ENCODE data around the gene SH3PXD2A. TPM values are rescaled to one million over a fixed set of nuclear protein-coding genes. Genes with fewer than 3 reads are reported as not detected.

The SH3PXD2A gene
- total and polyA plus RNA-seq, 2 of the 4 experiments (the other 2 are of a cell fraction) = 6.3 to 23.0 TPM

DNA sequence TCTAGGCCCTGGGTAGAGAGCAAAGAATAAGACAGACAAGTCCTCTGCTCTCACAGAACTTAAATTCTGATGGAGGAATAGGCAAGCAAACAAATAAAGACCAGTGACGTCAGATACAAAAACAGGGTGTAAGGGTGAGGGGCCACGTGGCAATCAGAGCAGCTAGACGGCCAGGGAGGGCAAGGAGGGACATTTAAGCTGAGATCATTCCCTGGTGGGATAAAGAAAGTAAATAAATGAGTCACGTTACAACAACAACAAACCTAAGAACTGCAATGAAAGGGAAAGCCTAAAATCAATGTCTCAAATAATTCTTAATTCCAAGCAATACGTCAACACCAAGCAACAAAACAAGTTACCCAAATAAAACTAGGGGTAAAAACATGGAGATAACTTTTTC lies 40.8 kb upstream of the SH3PXD2A start:
- Histone ChIP-seq H2BK15ac (ENCODE audit: low read depth, low read length) (peak overlapping the region; percentile 59; the same call in 1 of the 3 replicates), H3K4me1 (ENCODE audit: control insufficient read depth, insufficient read depth, low read length) (peaks cover 19% of the 10 kb centered on the region), H3K14ac (replicated peaks; ENCODE audit: low read depth, low read length) (no peak overlapping the region), H3K27ac (ENCODE audit: insufficient read depth, low read length) (no peak overlapping the region), H2AK9ac (replicated peaks; ENCODE audit: low read depth, low read length, poor library complexity) (no peak overlapping the region), H2BK20ac (ENCODE audit: low read depth, low read length) (peak overlapping the region; percentile 41; the same call in 1 of the 2 replicates), H3K36me3 (ENCODE audit: control insufficient read depth, insufficient read depth, low read length) (peaks cover 13% of the 10 kb centered on the region; the same call in 1 of the 2 replicates), H3K9me3 (ENCODE audit: control insufficient read depth, insufficient read depth, low read length) (no peaks in the 10 kb centered on the region), H4K8ac (ENCODE audit: low read depth in 2 of 2, low read length in 2 of 2) (peak overlapping the region in 1 of 2 experiments; percentile 29; a peak in 1 of 4 replicates), H3K79me1 (ENCODE audit: low read depth in 1 of 2, low read length in 2 of 2) (peaks cover 0 to 14% of the 10 kb centered on the region in 2 experiments; a peak in 1 of 4 replicates), H4K91ac (ENCODE audit: insufficient read depth, low read depth, low read length) (peak overlapping the region; percentile 45; the same call in 1 of the 2 replicates), H3K27me3 (ENCODE audit: control insufficient read depth, insufficient read depth, low read length) (no peaks in the 10 kb centered on the region), H3K56ac (ENCODE audit: extremely low read depth, insufficient read depth, low read length) (no peak overlapping the region), H3K9me1 (ENCODE audit: insufficient read depth, low read length) (peaks cover 7% of the 10 kb centered on the region), H3K23ac (ENCODE audit: low read depth, low read length) (no peak overlapping the region; the same call in 1 of the 2 replicates), H3K9ac (ENCODE audit: low read depth, low read length) (no peak overlapping the region), H2AK5ac (ENCODE audit: low read depth, low read length) (0 out of 2 replicates have a peak overlapping the region, but pooled peaks have one; percentile 1), H3K4ac (ENCODE audit: low read depth, low read length) (peak overlapping the region; percentile 58; the same call in 1 of the 2 replicates), H4K20me1 (ENCODE audit: insufficient read depth, low read length) (no peaks in the 10 kb centered on the region), H2BK5ac (ENCODE audit: low read depth, low read length, poor library complexity, severe bottlenecking) (no peak overlapping the region), H4K5ac (ENCODE audit: low read depth, low read length) (peak overlapping the region; percentile 0), H3K4me3 (ENCODE audit: insufficient read depth, low read depth, low read length) (no peak overlapping the region), H2AFZ (replicated peaks; ENCODE audit: low read length, poor library complexity) (no peak overlapping the region), H2BK120ac (ENCODE audit: low read depth, low read length) (peak overlapping the region; percentile 60), H3K18ac (ENCODE audit: low read depth, low read length) (peak overlapping the region; percentile 76), H3K4me2 (ENCODE audit: low read depth, low read length) (no peak overlapping the region)
- ChIA-PET CTCF (no interaction called here), POLR2A (ENCODE audit: unreplicated experiment) (no interaction called here)
- in situ Hi-C loops (cut with MboI; ENCODE audit: low sequenced_read_pairs) = no loop called here
- peak; percentile 25; the same call in 1 of the 2 replicates for ATAC-seq (ENCODE audit: low read depth)
- no peak for TF ChIP-seq NFE2L2 (IDR thresholded peaks at IDR 0.05; ENCODE audit: low read depth, low read length)
- TF ChIP-seq, protein P1, sequence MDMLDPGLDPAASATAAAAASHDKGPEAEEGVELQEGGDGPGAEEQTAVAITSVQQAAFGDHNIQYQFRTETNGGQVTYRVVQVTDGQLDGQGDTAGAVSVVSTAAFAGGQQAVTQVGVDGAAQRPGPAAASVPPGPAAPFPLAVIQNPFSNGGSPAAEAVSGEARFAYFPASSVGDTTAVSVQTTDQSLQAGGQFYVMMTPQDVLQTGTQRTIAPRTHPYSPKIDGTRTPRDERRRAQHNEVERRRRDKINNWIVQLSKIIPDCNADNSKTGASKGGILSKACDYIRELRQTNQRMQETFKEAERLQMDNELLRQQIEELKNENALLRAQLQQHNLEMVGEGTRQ (IDR thresholded peaks at IDR 0.05; ENCODE audit: low read depth, low read length) = peak; percentile 70
- intact Hi-C loops (cut with micrococcal nuclease) = no loop called here
- dilution Hi-C loops (cut with HindIII; ENCODE audit: low sequenced_read_pairs, unreplicated experiment) = no loop called here
- no TSS peak for BruUV-seq (replicated peaks)
- no CpG with 5 or more reads among the region's 5 CpGs for WGBS, 2 experiments (ENCODE audit: extremely low coverage in 2 of 2, insufficient read length in 1 of 2)
- peak; percentile 46 for DNase-seq
